ENCODE results near the gene CD6. TPM values are rescaled to one million over a fixed set of nuclear protein-coding genes. Genes with fewer than 3 reads are reported as not detected.

The CD6 gene
- total and polyA plus RNA-seq, 7 donors, result under 0.01 to 14.1 (median 0.98) TPM; not detected in 1

GRCh38 chr11:60988658-60989057 lies 17.2 kb downstream of the CD6 start:
- intact Hi-C loops (cut with DNase I), result no loop called here
- 65 to 89% methylated on average over 2 of the region's 2 CpGs for WGBS, 2 donors
- DNase-seq, result no peak
- H3K27me3 ChIP-seq, result no peaks in the 10 kb centered on the region
- no peaks in the 10 kb centered on the region for H3K4me1 ChIP-seq
- H3K27ac ChIP-seq, result no peak overlapping the region
- H3K36me3 ChIP-seq, result no peaks in the 10 kb centered on the region
- H3K4me3 ChIP-seq, result no peak overlapping the region
- H3K9me3 ChIP-seq, result no peaks in the 10 kb centered on the region
- TF ChIP-seq POLR2A (IDR thresholded peaks at IDR 0.05) (no peak), POLR2AphosphoS5 (IDR thresholded peaks at IDR 0.05) (no peak), CTCF (IDR thresholded peaks at IDR 0.05) (no peak), EP300 (IDR thresholded peaks at IDR 0.05) (no peak)

- intact Hi-C loops (cut with DNase I), result no loop called here
- 63 to 77% methylated on average over 12 of the region's 12 CpGs for WGBS, 2 donors
- no peaks in the 10 kb centered on the region for H3K27me3 ChIP-seq
- DNase-seq, result no peak
- H3K4me1 ChIP-seq, result no peaks in the 10 kb centered on the region
- no peak overlapping the region for H3K27ac ChIP-seq
- H3K9me3 ChIP-seq, result no peaks in the 10 kb centered on the region
- TF ChIP-seq EP300 (IDR thresholded peaks at IDR 0.05) (no peak), POLR2AphosphoS5 (IDR thresholded peaks at IDR 0.05) (no peak), CTCF (IDR thresholded peaks at IDR 0.05) (no peak), POLR2A (IDR thresholded peaks at IDR 0.05) (no peak)
- no peak overlapping the region for H3K4me3 ChIP-seq
- H3K36me3 ChIP-seq, result no peaks in the 10 kb centered on the region
Measured at GRCh38 chr11:60989093-60989650, 17.7 kb downstream of the CD6 start.

GRCh38 chr11:60991457-60991856 lies 20.0 kb downstream of the CD6 start:
- no peak overlapping the region for H3K27ac ChIP-seq
- no peak overlapping the region for H3K4me3 ChIP-seq
- no peak for TF ChIP-seq EP300 (IDR thresholded peaks at IDR 0.05)
- no peak for TF ChIP-seq POLR2AphosphoS5 (IDR thresholded peaks at IDR 0.05)
- TF ChIP-seq CTCF (IDR thresholded peaks at IDR 0.05), result no peak
- TF ChIP-seq POLR2A (IDR thresholded peaks at IDR 0.05), result no peak
- intact Hi-C loops (cut with DNase I), result no loop called here
- no peaks in the 10 kb centered on the region for H3K9me3 ChIP-seq
- H3K27me3 ChIP-seq, result no peaks in the 10 kb centered on the region
- whole genome bisulfite sequencing, 2 donors, result 76 to 80% methylated on average over 4 of the region's 4 CpGs
- H3K4me1 ChIP-seq, result no peaks in the 10 kb centered on the region
- no peaks in the 10 kb centered on the region for H3K36me3 ChIP-seq
- no peak for DNase-seq

- WGBS, 2 donors, result 66 to 74% methylated on average over 5 of the region's 5 CpGs
- Histone ChIP-seq H3K4me1 (no peaks in the 10 kb centered on the region), H3K9me3 (no peaks in the 10 kb centered on the region), H3K4me3 (no peak overlapping the region), H3K36me3 (no peaks in the 10 kb centered on the region), H3K27me3 (no peaks in the 10 kb centered on the region), H3K27ac (no peak overlapping the region)
- intact Hi-C loops (cut with DNase I), result no loop called here
- DNase-seq, result no peak
- no peak for TF ChIP-seq CTCF (IDR thresholded peaks at IDR 0.05)
- TF ChIP-seq POLR2A (IDR thresholded peaks at IDR 0.05), result no peak
- no peak for TF ChIP-seq EP300 (IDR thresholded peaks at IDR 0.05)
- no peak for TF ChIP-seq POLR2AphosphoS5 (IDR thresholded peaks at IDR 0.05)
Measured at GRCh38 chr11:60992842-60993409, 21.4 kb downstream of the CD6 start.

- H3K4me3 ChIP-seq, result no peak overlapping the region
- no peaks in the 10 kb centered on the region for H3K36me3 ChIP-seq
- intact Hi-C loops (cut with DNase I), result no loop called here
- H3K27me3 ChIP-seq, result no peaks in the 10 kb centered on the region
- TF ChIP-seq POLR2A (IDR thresholded peaks at IDR 0.05) (no peak), CTCF (IDR thresholded peaks at IDR 0.05) (no peak), EP300 (IDR thresholded peaks at IDR 0.05) (no peak), POLR2AphosphoS5 (IDR thresholded peaks at IDR 0.05) (no peak)
- no peaks in the 10 kb centered on the region for H3K9me3 ChIP-seq
- H3K4me1 ChIP-seq, result no peaks in the 10 kb centered on the region
- WGBS, 2 donors, result 72 to 77% methylated on average over 7 of the region's 7 CpGs
- no peak for DNase-seq
- H3K27ac ChIP-seq, result no peak overlapping the region
Measured at GRCh38 chr11:60993615-60994014, 22.1 kb downstream of the CD6 start.
